Panc1 (cell line): ENCODE measurements around the gene MICA. TPM values are rescaled to one million over a fixed set of nuclear protein-coding genes. Genes with fewer than 3 reads are reported as not detected.
"Not testable (repeated sequence)": the region's sequence is repeated elsewhere in the genome, so short reads cannot be mapped to it uniquely, and the experiment has no call there.

Source experiments
- ATAC-seq: fragments of 200-7000 bp; cut with Tn5 transposase; 2 replicates; pipeline ENCODE4 v1.9.1; 2020; ENCODE audit warnings: mild to moderate bottlenecking, moderate library complexity
- BruUV-seq: library from RNA; stranded (reverse); fragments of 400-500 nt; replicated peaks from 2 replicates; lab custom pipeline; 2021; lab: Mats Ljungman, UMichigan
- CTCF ChIA-PET: fragments of 300-600 bp; sonication (Branson Sonifier 250); formaldehyde crosslinking; loops from one replicate; lab custom pipeline; 2022; ENCODE audit warnings: antibody characterized with exemption; lab: Charles Lee
- POLR2A ChIA-PET: fragments of 300-600 bp; sonication (Branson Sonifier 250); formaldehyde crosslinking; loops from one replicate; lab custom pipeline; 2022; ENCODE audit warnings: antibody characterized with exemption; lab: Charles Lee
- DNase-seq: peaks from one replicate; pipeline ENCODE4 v3.0.0-alpha.2; 2010; ENCODE audit warnings: low read depth, low spot score
- H3K27ac ChIP-seq: 2 replicates; pipeline ENCODE4 v1.5.1; 2011; ENCODE audit warnings: mild to moderate bottlenecking, low read length, inconsistent platforms
- H3K27me3 ChIP-seq: fragments of 200-500 bp; sonication (Bioruptor generic); 2 replicates; pipeline ENCODE4 v1.6.0; 2014; ENCODE audit warnings: low read length, inconsistent platforms; ENCODE audit not compliant: control insufficient read depth, insufficient read depth
- H3K36me3 ChIP-seq: fragments of 200-500 bp; sonication (Bioruptor generic); 2 replicates; pipeline ENCODE4 v1.5.1; 2014; ENCODE audit warnings: inconsistent platforms, mild to moderate bottlenecking, low read length, moderate library complexity; ENCODE audit not compliant: control insufficient read depth, insufficient read depth
- H3K4me1 ChIP-seq: 2 replicates; pipeline ENCODE4 v1.5.1; 2011; ENCODE audit warnings: inconsistent platforms, mild to moderate bottlenecking, low read length, moderate library complexity; ENCODE audit not compliant: control insufficient read depth, insufficient read depth
- H3K4me3 ChIP-seq, 2 experiments: 2 replicates each; pipeline ENCODE4 v1.5.1; 2011 to 2012; ENCODE audit warnings: low read depth in 2 of 2, low read length in 2 of 2, mild to moderate bottlenecking in 2 of 2, inconsistent platforms in 1 of 2, moderate library complexity in 1 of 2
- H3K9me3 ChIP-seq: fragments of 200-500 bp; sonication (Bioruptor generic); 2 replicates; pipeline ENCODE4 v1.5.1; 2014; ENCODE audit warnings: low read depth, mild to moderate bottlenecking, inconsistent platforms, low read length, moderate library complexity; ENCODE audit not compliant: control insufficient read depth, insufficient read depth
- POLR2AphosphoS5 ChIP-seq: IDR thresholded peaks from 2 replicates; pipeline ENCODE4 v1.6.1; 2012; ENCODE audit warnings: mild to moderate bottlenecking, low read depth, low read length, moderate library complexity
- SIN3A ChIP-seq: IDR thresholded peaks from 2 replicates; pipeline ENCODE4 v1.6.1; 2012; ENCODE audit warnings: low read depth, mild to moderate bottlenecking, low read length, moderate library complexity, borderline replicate concordance; ENCODE audit not compliant: insufficient read depth
- TCF7L2 ChIP-seq: IDR thresholded peaks from 2 replicates; pipeline ENCODE4 v1.6.1; 2011; ENCODE audit warnings: mild to moderate bottlenecking, low read depth, low read length, inconsistent platforms
- in situ Hi-C: cut with HindIII; loops from 2 replicates; pipeline ENCODE4 v1.10.0; 2016; ENCODE audit warnings: low sequenced_read_pairs, low pct_unique_long_range_greater_than_20kb
- intact Hi-C: fragments of 100-400 bp; cut with micrococcal nuclease; formaldehyde crosslinking; loops from one replicate; pipeline ENCODE4 v1.10.0; 2022; ENCODE audit not compliant: unreplicated experiment
- total RNA-seq: library from RNA; stranded (reverse); gene quantifications from one replicate; pipeline ENCODE4 v1.2.1, GENCODE V29; 2021; ENCODE audit not compliant: unreplicated experiment
- TF ChIP-seq, protein P1 (sequence below): fragments of 450-650 bp; IDR thresholded peaks from 2 replicates; pipeline ENCODE4 v1.5.1; 2017; ENCODE audit warnings: mild to moderate bottlenecking
- TF ChIP-seq, protein P2 (sequence below), 2 experiments: IDR thresholded peaks; 2 replicates each; pipeline ENCODE4 v1.6.1; 2011 to 2012; ENCODE audit warnings: low read depth in 2 of 2, control low read depth in 1 of 2, low read length in 1 of 2, mild to moderate bottlenecking in 1 of 2, moderate library complexity in 1 of 2; ENCODE audit not compliant: insufficient read depth in 1 of 2

MICA gene
- total RNA-seq, 1 experiment from 2014 or later: 33.9 TPM

DNA sequence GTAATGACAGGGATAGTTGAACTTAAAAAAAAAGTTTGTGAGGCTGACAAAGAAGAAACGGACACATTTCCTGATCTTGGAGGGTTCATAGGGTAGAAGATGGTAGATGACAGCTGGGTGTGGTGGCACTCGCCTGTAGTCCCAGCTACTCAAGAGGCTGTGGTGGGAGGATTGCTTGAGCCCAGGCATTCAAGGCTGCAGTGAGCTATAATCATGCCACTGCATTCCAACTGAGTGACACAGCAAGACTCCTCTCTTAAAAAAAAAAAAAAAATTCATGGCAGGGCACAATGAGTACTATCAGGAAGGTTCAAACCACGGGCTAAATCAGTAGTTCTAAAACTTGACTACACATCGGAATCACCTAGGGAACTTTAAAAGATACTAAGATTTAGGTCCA, 2.0 kb upstream of the MICA start:
- in situ Hi-C loops: no loop called here

DNA sequence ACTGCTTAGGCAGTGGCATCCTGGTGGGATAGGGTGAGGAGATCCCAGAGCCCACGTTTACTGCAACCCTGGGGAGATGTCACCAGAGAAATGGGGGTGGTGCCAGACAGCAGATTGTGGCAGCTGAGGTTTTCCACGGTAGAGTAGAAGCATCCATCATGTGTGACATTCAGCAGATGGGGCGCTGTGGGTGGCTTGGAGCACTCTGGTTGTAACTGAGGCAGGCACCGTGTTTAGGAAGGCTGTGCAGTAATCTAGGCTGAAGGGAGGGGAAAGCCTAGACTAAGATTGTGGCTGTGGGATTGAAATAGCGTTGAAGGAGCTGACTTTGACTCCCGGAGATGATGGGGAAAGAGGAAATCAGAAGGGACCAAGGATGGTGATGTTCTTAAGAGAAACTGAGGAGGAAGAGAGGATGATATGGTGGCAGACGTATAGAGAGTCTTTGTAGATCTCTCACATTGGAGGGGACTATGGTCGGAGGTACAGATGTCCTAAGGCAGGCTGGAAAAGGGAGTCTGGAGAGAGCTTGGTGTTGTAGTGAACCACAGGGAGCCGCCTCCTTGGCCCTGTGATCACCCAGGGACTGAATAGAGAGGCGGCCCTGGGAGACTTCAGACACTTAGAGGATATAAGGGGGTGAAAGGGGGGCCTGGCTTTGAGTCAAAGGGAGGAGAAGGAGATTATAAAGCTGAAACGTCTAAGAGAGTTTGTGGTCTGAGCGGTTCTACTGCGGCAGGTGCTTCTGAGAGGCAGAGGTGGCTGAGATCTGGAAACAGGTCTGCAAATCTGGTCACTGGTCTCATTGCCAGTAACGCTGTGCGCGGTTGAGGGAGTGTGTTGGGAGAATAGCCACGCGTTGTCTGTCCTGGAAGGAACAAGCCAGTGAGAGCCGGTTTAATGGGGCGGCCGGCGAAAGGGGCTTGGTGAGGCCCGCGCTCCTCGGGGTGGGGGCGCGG, 792 bp upstream of the MICA start:
- POLR2A ChIA-PET: no interaction called here
- Histone ChIP-seq H3K27ac (peak overlapping the region; percentile 96), H3K36me3 (no peaks in the 10 kb centered on the region; the same call in 1 of the 2 replicates), H3K27me3 (no peaks in the 10 kb centered on the region), H3K9me3 (no peaks in the 10 kb centered on the region), H3K4me1 (peaks cover 13% of the 10 kb centered on the region), H3K4me3 (peak overlapping the region; percentile 71 to 75)
- ATAC-seq (peak; percentile 33), DNase-seq (no peak)
- in situ Hi-C loops: no loop called here
- CTCF ChIA-PET: interaction anchor here (1.0 kb wide), 1 partner anchor 39 kb away, joined by 3 read pairs; no protein-coding TSS in a partner anchor
- intact Hi-C loops: no loop called here
- TF ChIP-seq, protein P1, sequence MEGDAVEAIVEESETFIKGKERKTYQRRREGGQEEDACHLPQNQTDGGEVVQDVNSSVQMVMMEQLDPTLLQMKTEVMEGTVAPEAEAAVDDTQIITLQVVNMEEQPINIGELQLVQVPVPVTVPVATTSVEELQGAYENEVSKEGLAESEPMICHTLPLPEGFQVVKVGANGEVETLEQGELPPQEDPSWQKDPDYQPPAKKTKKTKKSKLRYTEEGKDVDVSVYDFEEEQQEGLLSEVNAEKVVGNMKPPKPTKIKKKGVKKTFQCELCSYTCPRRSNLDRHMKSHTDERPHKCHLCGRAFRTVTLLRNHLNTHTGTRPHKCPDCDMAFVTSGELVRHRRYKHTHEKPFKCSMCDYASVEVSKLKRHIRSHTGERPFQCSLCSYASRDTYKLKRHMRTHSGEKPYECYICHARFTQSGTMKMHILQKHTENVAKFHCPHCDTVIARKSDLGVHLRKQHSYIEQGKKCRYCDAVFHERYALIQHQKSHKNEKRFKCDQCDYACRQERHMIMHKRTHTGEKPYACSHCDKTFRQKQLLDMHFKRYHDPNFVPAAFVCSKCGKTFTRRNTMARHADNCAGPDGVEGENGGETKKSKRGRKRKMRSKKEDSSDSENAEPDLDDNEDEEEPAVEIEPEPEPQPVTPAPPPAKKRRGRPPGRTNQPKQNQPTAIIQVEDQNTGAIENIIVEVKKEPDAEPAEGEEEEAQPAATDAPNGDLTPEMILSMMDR: no peak
- TF ChIP-seq, protein P2, sequence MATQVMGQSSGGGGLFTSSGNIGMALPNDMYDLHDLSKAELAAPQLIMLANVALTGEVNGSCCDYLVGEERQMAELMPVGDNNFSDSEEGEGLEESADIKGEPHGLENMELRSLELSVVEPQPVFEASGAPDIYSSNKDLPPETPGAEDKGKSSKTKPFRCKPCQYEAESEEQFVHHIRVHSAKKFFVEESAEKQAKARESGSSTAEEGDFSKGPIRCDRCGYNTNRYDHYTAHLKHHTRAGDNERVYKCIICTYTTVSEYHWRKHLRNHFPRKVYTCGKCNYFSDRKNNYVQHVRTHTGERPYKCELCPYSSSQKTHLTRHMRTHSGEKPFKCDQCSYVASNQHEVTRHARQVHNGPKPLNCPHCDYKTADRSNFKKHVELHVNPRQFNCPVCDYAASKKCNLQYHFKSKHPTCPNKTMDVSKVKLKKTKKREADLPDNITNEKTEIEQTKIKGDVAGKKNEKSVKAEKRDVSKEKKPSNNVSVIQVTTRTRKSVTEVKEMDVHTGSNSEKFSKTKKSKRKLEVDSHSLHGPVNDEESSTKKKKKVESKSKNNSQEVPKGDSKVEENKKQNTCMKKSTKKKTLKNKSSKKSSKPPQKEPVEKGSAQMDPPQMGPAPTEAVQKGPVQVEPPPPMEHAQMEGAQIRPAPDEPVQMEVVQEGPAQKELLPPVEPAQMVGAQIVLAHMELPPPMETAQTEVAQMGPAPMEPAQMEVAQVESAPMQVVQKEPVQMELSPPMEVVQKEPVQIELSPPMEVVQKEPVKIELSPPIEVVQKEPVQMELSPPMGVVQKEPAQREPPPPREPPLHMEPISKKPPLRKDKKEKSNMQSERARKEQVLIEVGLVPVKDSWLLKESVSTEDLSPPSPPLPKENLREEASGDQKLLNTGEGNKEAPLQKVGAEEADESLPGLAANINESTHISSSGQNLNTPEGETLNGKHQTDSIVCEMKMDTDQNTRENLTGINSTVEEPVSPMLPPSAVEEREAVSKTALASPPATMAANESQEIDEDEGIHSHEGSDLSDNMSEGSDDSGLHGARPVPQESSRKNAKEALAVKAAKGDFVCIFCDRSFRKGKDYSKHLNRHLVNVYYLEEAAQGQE (IDR thresholded peaks at IDR 0.05; ENCODE audit: insufficient read depth in 1 of 2, low read depth in 2 of 2, low read length in 1 of 2): no peak
- TF ChIP-seq TCF7L2 (no peak), SIN3A (no peak), POLR2AphosphoS5 (no peak)
- BruUV-seq: no TSS peak

More for the DNA sequence above, 2.0 kb upstream of the MICA start:
- no TSS peak for BruUV-seq
- H3K4me3 ChIP-seq: peak overlapping the region; percentile 71 to 75
- H3K27me3 ChIP-seq: no peaks in the 10 kb centered on the region
- H3K9me3 ChIP-seq: no peaks in the 10 kb centered on the region
- TF ChIP-seq POLR2AphosphoS5 (no peak), TCF7L2 (no peak), SIN3A (no peak)
- TF ChIP-seq, protein P2 (IDR thresholded peaks at IDR 0.05; ENCODE audit: insufficient read depth in 1 of 2, low read depth in 2 of 2, low read length in 1 of 2): no peak
- TF ChIP-seq, protein P1: no peak
- H3K4me1 ChIP-seq: peaks cover 13% of the 10 kb centered on the region
- CTCF ChIA-PET: interaction anchor here (0.7 to 1.1 kb wide), 3 partner anchors 22 to 41 kb away, joined by 3 to 4 read pairs (median 3); no protein-coding TSS in a partner anchor
- H3K27ac ChIP-seq: peak overlapping the region; percentile 96
- POLR2A ChIA-PET: interaction anchor here (0.6 to 0.7 kb wide), 2 partner anchors 21 to 86 kb away, joined by 3 to 5 read pairs; no protein-coding TSS in a partner anchor
- ATAC-seq (peak; percentile 24), DNase-seq (no peak)
- intact Hi-C loops: no loop called here
- no peaks in the 10 kb centered on the region; the same call in 1 of the 2 replicates for H3K36me3 ChIP-seq

DNA sequence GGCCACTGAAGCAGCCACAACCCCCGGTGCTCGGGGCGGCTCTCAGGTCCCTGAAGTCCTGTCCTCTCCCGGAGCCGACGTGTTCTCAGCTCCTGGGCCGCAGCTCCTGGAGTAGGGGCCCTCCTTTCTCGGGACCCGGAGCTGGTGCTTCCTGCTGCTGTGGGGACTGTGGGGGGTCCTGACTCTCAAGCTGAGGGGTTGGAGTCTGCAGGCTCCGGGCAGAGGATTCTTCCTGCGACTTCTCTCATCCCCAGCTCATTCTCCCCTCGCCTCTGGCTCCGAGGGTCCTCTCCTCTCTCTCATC, 618 bp downstream of the MICA start:
- H3K36me3 ChIP-seq, BruUV-seq, H3K27me3 ChIP-seq, H3K9me3 ChIP-seq, CTCF ChIA-PET, DNase-seq, in situ Hi-C loops, POLR2A ChIA-PET, intact Hi-C loops: not testable (repeated sequence)
- H3K4me3 ChIP-seq: peak overlapping the region; percentile 71 to 75
- H3K27ac ChIP-seq: peak overlapping the region; percentile 96
- peaks cover 13% of the 10 kb centered on the region for H3K4me1 ChIP-seq
- ATAC-seq: 0 out of 2 replicates have a peak, but pooled peaks have one; percentile 0
